ENCODE measurements around the gene CAMK1D.

DNA sequence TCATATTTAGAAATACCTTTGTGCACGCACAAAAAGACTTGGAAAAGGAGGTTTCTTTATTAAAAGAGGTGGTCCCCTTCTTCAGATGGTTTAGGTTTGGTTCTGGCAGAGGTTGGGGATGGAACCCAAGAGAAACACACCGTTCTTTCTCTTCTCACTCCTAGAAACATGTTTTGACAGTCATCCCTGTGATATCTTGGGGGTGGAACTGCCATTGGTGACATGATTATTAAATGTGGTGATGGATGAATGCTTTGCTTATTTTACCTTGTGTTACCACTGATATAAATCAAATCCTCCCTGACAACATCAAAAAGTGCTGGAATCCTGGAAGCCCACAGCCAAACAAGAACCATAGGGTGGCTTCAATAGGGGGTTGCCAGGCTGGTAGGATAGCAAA is 505.6 kb downstream of the CAMK1D start:
- TF ChIP-seq, protein P1, sequence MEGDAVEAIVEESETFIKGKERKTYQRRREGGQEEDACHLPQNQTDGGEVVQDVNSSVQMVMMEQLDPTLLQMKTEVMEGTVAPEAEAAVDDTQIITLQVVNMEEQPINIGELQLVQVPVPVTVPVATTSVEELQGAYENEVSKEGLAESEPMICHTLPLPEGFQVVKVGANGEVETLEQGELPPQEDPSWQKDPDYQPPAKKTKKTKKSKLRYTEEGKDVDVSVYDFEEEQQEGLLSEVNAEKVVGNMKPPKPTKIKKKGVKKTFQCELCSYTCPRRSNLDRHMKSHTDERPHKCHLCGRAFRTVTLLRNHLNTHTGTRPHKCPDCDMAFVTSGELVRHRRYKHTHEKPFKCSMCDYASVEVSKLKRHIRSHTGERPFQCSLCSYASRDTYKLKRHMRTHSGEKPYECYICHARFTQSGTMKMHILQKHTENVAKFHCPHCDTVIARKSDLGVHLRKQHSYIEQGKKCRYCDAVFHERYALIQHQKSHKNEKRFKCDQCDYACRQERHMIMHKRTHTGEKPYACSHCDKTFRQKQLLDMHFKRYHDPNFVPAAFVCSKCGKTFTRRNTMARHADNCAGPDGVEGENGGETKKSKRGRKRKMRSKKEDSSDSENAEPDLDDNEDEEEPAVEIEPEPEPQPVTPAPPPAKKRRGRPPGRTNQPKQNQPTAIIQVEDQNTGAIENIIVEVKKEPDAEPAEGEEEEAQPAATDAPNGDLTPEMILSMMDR (IDR thresholded peaks at IDR 0.05) = no peak
- TF ChIP-seq POLR2AphosphoS5 (IDR thresholded peaks at IDR 0.05; ENCODE audit: insufficient read depth in 1 of 2, low read depth in 1 of 2) = no peak
- no peak for TF ChIP-seq POLR2A (IDR thresholded peaks at IDR 0.05)
